BE2C (cell line): ENCODE measurements around the gene FAM124A.

ENCODE experiments used
- DNase-seq: peaks from one replicate; pipeline ENCODE4 v3.0.0-alpha.2; 2020
- H3K27me3 ChIP-seq: fragments of 250-450 bp; sonication (Bioruptor Pico); 2 replicates; pipeline ENCODE4 v1.5.1; 2020; ENCODE audit warnings: mild to moderate bottlenecking
- H3K36me3 ChIP-seq: fragments of 250-450 bp; sonication (Bioruptor Pico); 2 replicates; pipeline ENCODE4 v1.5.1; 2020; ENCODE audit warnings: mild to moderate bottlenecking
- H3K4me1 ChIP-seq: fragments of 250-450 bp; sonication (Bioruptor Pico); 2 replicates; pipeline ENCODE4 v1.5.1; 2020
- H3K4me3 ChIP-seq: 2 replicates; pipeline ENCODE4 v1.5.1; 2011; ENCODE audit warnings: low read depth, low read length
- H3K9me3 ChIP-seq: fragments of 250-450 bp; sonication (Bioruptor Pico); 2 replicates; pipeline ENCODE4 v1.5.1; 2020
- TF ChIP-seq, protein P1 (sequence below): IDR thresholded peaks from 2 replicates; pipeline ENCODE4 v1.5.1; 2012; ENCODE audit warnings: mild to moderate bottlenecking, low read depth, low read length

The FAM124A gene

DNA sequence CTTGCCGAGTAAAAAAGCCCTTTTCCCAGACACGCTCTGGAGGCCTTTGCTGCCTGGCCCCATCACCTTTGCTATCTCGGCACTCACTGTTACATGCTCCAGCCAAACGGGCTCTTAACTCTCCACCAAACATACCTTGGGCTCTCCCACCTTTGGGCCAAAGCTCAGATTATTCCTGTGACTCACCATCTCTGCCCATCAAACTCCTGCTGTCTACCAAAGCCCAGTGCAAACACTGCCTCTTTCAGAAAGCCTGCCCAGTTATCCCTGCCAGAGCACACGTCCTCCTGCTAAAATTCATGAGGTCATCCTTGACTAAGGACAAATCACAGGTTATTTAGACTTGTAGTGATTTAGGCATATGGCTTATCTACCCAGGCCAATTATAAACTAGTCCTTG lies 69.1 kb downstream of the FAM124A start:
- Histone ChIP-seq H3K27me3 (no peaks in the 10 kb centered on the region), H3K9me3 (no peaks in the 10 kb centered on the region), H3K4me3 (no peak overlapping the region), H3K36me3 (no peaks in the 10 kb centered on the region), H3K4me1 (no peaks in the 10 kb centered on the region)
- TF ChIP-seq, protein P1, sequence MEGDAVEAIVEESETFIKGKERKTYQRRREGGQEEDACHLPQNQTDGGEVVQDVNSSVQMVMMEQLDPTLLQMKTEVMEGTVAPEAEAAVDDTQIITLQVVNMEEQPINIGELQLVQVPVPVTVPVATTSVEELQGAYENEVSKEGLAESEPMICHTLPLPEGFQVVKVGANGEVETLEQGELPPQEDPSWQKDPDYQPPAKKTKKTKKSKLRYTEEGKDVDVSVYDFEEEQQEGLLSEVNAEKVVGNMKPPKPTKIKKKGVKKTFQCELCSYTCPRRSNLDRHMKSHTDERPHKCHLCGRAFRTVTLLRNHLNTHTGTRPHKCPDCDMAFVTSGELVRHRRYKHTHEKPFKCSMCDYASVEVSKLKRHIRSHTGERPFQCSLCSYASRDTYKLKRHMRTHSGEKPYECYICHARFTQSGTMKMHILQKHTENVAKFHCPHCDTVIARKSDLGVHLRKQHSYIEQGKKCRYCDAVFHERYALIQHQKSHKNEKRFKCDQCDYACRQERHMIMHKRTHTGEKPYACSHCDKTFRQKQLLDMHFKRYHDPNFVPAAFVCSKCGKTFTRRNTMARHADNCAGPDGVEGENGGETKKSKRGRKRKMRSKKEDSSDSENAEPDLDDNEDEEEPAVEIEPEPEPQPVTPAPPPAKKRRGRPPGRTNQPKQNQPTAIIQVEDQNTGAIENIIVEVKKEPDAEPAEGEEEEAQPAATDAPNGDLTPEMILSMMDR: no peak
- no peak for DNase-seq

DNA sequence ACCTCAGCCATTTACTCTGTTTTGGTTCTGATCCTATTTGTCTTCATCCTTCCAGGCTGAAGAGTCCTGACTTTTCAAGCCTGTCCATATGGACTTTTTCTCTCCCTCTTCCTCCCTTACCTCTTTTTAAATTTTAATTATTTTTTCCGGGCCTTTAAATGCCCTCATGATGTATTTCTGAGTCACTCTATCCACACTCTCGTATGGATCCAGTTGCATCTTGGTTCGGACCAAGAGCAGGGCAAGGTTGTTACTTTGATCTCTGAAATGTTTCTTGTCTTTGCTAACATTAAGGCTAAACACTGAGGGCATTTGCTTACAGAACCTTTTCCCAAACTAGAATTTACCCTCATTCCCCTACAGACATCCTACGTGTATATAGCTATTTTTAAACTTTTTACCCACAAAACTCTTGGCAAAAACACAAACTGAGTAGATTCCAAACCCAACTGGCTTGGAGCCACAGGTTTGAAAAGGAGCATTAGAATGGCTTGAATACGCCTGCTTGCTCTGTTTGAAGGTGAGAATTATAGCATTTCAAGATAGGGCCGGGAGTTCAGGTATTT lies 69.9 kb downstream of the FAM124A start:
- Histone ChIP-seq H3K27me3 (no peaks in the 10 kb centered on the region), H3K9me3 (no peaks in the 10 kb centered on the region), H3K36me3 (no peaks in the 10 kb centered on the region), H3K4me1 (no peaks in the 10 kb centered on the region), H3K4me3 (no peak overlapping the region)
- DNase-seq: no peak
- TF ChIP-seq, protein P1: no peak

DNA sequence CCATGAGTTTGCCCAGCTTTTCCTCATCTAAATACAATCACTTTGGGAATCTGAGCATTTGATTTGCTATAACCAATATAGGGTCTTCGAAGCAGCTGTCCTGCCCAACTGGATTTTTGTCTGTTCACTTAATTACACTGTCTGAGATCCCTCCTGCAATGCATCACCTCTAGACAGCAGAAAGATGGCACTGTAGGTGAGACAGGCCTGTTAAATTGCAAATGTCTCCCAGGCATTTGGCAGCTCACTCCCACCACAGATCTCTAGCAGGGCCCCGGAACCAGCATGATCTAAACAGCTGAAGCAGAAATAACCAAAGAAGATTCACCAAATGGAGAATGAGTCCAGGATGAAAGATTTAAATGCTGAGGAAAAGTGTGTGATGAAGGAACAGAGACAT lies 75.4 kb downstream of the FAM124A start:
- Histone ChIP-seq H3K4me1 (no peaks in the 10 kb centered on the region), H3K9me3 (no peaks in the 10 kb centered on the region), H3K4me3 (no peak overlapping the region), H3K27me3 (no peaks in the 10 kb centered on the region), H3K36me3 (no peaks in the 10 kb centered on the region)
- no peak for DNase-seq
- TF ChIP-seq, protein P1: no peak; the same call in 1 of the 2 replicates

DNA sequence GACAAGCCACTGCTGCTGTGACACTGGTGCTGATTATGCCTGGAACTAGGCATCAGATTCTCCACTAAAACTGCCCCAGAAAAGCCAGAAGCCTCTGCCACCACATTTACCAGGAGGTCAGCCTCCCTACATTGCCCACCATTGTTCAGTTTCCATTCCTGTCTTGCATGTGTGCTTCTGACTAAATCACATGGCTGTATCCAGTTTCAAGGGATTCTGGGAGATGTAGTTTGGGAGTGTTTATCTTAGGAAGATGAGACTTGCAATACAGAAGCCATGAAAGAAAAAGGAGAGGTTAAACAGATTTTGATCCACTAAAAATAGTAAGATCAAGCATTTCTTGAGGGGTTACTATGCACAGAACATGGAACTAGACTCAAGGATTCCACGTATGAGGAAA lies 76.6 kb downstream of the FAM124A start:
- Histone ChIP-seq H3K9me3 (no peaks in the 10 kb centered on the region), H3K27me3 (no peaks in the 10 kb centered on the region), H3K4me3 (no peak overlapping the region), H3K36me3 (no peaks in the 10 kb centered on the region), H3K4me1 (no peaks in the 10 kb centered on the region)
- TF ChIP-seq, protein P1: no peak
- no peak for DNase-seq

DNA sequence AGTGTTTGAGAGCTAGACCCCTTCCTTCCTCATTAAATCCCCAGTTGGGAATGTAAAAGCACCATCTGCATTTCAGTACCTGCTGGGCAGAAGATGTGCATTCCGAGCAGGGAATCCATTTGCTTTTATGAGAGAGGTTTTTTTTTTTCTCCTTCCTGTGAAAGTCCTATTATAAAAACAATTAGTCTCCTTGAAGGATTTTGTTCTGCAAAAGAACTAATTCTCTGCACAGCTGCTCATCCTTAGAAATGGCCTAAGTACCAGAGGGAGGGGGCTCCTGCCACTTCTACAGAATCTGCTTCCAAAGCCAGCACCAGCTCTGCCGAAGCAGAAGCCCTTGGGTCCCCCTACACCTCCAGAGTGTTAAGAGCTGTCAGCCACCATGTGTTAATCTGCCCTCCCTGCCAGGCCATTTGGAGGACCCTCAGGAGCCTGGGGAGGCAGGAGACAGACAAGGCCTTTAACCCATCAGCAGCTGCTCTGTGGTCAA lies 80.9 kb downstream of the FAM124A start:
- no peak for DNase-seq
- Histone ChIP-seq H3K27me3 (no peaks in the 10 kb centered on the region), H3K9me3 (no peaks in the 10 kb centered on the region), H3K36me3 (no peaks in the 10 kb centered on the region), H3K4me3 (no peak overlapping the region), H3K4me1 (no peaks in the 10 kb centered on the region)
- TF ChIP-seq, protein P1: no peak

DNA sequence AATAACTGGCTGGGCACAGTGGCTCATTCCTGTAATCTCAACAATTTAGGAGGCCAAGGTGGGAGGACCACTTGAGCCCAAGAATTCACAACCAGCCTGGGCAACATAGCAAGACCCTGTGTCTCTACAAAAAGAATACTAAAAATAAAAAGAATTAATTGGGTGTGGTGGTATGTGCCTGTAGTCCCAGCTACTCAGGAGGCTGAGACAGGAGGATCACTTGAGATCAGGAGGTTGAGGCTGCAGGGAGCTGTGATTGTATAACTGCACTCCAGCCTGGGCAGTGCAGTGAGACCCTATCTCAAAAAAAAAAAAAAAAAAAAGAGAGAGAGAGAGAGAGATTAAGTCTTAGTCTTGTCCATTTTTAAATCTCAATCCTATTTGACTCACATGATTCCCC lies 81.7 kb downstream of the FAM124A start:
- no peak overlapping the region for H3K4me3 ChIP-seq
- no peaks in the 10 kb centered on the region for H3K27me3 ChIP-seq
- no peaks in the 10 kb centered on the region for H3K4me1 ChIP-seq
- H3K36me3 ChIP-seq: no peaks in the 10 kb centered on the region
- DNase-seq: no peak
- no peaks in the 10 kb centered on the region for H3K9me3 ChIP-seq
- TF ChIP-seq, protein P1: no peak
